HG02759 (cell line): Measurements from ENCODE around the gene DDX31.

Experiments used
- ATAC-seq: cut with Tn5 transposase; IDR thresholded peaks from one replicate; pipeline ENCODE4 v1.9.1; 2021; ENCODE audit warnings: mild to moderate bottlenecking, moderate library complexity; ENCODE audit not compliant: unreplicated experiment

DDX31 gene

GRCh38 chr9:132674485-132674884, 4.7 kb upstream of the DDX31 start:
- ATAC-seq: no peak

DNA sequence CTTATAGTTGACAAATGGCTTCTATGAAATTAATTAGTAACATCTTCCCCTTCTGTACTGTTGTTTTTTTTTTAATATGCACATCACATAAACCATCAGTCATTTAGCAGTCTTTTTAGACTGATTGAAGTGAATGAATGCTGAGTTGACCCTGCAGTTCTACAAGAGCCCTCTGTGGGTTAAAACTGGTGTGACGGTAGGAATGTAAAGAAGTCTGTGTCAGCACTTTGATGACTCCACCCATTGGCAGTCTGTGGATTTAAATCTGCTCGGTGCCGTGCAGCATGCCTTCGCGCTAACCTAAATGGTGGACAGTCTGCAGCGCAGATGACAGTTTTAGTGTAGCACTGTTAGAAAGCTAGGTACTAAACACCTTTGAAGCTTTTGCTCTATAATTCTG, 3.6 kb upstream of the DDX31 start:
- ATAC-seq: no peak

- no peak for ATAC-seq
Measured at GRCh38 chr9:132672413-132672690, 2.6 kb upstream of the DDX31 start.

- no peak for ATAC-seq
Measured at GRCh38 chr9:132671620-132672412, 2.0 kb upstream of the DDX31 start.

DNA sequence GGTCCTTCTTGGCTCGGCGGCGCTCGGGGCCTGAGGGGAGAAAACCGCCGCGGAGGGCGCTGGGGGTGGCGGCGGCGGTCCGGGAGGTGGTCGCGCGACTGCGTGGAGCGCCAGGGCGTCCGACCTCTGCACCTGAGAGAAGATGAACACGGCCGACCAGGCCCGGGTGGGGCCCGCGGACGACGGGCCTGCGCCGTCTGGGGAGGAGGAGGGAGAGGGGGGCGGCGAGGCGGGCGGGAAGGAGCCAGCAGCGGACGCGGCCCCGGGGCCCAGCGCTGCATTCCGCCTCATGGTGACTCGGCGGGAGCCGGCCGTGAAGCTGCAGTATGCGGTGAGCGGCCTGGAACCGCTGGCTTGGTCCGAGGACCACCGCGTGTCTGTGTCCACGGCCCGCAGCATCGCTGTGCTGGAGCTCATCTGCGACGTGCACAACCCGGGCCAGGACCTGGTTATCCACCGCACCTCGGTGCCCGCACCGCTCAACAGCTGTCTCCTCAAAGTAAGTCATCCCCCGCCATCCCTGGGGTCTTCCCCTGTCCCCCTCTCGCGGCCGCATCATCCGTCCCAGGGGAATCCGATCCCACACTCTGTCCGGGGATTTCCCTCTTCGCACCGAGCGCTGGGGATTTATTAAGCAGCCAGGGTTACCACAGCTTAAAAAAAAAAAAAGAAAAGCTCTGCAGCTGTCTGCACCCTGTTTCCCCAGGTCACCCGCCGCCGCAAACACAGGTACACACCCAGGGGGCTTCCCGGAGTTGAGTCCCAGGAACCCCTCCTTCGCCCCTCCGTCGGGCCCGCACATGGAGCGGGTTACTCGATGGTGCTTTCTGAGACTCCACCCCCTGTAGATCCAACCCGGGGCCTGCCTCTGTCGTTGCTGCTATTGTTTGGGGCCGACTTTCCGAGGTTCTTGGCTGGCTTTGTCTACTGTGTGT, 941 bp upstream of the DDX31 start, which contains the start of gene GTF3C4:
Gene GTF3C4 (plus strand): TSS at position 8 of the 935 bp plus-strand sequence. CDS start 135 bp downstream, at position 143.
- ATAC-seq: peak; percentile 58

DNA sequence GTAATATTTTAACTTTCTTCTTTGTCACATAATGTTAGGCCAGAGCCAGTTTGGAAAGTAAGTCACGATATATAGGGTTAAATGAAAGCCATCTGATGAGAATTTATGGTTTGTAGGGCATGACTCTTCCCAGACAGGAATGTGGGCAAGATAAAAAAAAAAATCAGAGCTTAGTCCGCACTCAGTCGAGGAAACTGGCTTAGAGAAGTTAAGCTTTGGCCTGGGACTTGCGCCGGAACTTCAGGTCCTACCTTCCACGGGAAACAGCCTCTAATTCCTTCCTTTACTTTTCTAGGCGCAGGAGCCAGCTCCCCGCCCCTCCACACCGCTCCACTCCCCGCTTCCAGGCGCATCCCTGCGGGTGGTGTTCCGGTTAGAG, 475 bp downstream of the DDX31 start:
- ATAC-seq: no peak

- no peak for ATAC-seq
Measured at GRCh38 chr9:132663851-132664250, 5.9 kb downstream of the DDX31 start.

- no peak for ATAC-seq
Measured at GRCh38 chr9:132663117-132663516, 6.7 kb downstream of the DDX31 start.

- no peak for ATAC-seq
Measured at GRCh38 chr9:132662152-132662945, 7.4 kb downstream of the DDX31 start.

- ATAC-seq: no peak
Measured at GRCh38 chr9:132656299-132656698, 13.5 kb downstream of the DDX31 start.

DNA sequence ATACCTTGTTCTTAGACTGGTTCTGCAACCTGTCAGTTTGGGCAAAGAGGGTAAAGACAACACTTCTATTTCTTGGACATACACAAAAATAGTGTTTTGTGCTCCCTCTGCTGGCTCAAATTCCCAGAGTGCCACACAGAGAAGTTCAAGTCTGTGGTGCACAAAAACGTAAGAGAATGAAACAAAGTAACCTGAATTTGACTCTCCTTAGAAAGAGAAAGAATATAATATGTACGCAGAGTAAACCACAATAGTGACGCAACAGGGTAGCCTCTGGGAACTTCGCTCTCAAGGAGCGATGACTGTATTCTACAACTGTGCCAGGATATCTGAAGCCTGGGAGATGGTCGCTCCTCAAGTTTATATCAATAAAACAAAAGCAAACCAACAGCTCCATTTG, 18.5 kb downstream of the DDX31 start:
- ATAC-seq: no peak

- no peak for ATAC-seq
Measured at GRCh38 chr9:132648685-132649084, 21.1 kb downstream of the DDX31 start.

DNA sequence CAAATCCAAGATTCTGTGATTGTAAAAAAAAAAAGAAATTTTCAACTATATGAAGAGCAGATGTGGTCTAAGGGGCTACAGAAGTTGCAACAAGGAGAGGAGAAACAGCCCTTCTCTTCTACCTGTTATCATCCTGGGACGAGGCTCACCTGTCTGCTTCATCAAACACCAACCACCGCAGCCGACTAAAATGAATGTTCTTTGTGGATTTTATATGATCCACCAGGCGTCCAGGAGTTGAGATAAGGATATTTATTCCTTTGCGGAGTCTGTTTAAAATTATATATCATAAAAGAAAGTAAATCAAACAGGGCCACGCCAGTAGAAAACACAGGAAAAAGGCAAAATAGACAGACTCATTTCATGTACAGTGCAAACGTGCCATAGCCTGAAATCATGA, 21.5 kb downstream of the DDX31 start:
- ATAC-seq: no peak

GRCh38 chr9:132647806-132648205, 22.0 kb downstream of the DDX31 start:
- ATAC-seq: no peak

DNA sequence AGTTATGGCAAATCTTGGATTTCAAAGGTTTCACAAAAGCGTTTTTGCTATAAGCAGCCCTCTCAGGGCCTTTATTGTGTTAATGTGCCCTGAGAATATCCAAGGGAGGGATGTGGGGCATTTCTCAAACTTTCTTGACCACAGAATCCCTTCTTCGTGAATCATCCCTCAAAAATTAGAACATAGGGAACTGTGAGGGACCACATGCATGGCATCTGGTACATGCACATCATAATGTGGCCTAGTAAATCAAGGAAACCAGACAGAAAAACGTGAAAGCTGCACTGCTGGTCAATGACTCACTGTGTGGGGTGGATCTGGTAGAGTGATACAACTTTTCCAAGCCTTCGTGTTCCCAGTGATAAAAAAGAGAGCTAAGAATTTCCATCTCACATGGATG, 22.4 kb downstream of the DDX31 start:
- ATAC-seq: no peak

GRCh38 chr9:132646726-132647125, 23.1 kb downstream of the DDX31 start:
- ATAC-seq: no peak

DNA sequence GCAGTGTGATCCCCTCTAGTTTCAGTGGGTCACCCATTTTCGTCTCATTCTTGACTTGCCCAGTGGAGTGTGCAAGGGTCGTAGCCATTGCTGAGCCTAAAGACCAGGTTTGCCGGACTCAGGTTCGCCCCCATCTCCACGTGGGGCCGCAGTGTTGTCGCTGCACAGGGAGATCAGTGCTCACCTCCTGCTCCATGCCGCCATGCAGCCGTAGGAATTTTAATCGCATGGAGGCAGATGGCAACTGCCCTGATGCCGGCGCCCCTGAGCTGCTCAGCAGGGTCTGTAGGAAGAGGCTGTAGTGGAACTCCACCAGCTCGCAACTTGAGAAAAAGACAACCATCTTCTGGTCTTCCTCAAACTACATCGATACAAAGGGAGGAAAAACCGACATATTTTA, 24.1 kb downstream of the DDX31 start:
- ATAC-seq: no peak

- no peak for ATAC-seq
Measured at GRCh38 chr9:132645306-132645705, 24.5 kb downstream of the DDX31 start.

DNA sequence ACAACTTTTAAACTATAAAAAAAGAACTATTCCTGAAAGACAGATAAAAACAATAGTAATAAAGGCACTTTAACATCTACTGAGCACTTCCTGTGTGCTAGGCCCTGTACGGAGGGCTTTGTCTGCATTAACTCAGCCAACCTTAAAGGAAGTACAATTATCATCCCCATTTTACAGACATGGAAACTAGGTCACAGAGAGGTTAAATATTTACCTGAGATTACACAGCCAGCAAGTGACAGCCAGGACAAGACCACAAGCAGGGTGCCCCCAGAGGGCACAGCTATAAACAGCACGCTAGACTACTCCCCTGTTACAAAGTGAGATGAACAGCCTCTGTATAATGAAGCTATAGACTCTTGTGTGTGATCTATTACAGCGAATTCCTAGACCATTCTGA, 25.5 kb downstream of the DDX31 start:
- ATAC-seq: no peak

- no peak for ATAC-seq
Measured at GRCh38 chr9:132641216-132641615, 28.6 kb downstream of the DDX31 start.

DNA sequence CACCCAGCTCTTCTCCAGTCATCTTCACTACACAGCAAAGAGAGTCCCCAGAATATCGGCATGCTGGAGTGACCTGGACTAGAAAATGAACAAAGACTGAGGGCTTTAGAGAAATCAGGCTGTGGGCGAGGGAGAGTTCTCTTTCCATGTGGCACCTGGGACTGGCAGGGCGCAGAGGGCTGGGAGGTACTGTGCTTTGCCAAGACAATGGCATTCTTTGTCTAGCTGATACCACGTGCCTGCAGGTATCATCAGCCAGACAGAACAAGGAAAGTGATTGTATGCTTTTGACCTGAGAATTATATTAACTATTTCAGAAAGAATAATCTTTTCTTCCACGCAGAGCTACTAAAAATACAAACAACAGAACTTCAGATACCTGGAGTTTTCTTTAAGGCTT, 30.5 kb downstream of the DDX31 start:
- ATAC-seq: no peak
